ENCODE measurements around the gene SMIM11. TPM values are rescaled to one million over a fixed set of nuclear protein-coding genes. Genes with fewer than 3 reads are reported as not detected.

The SMIM11 gene
- total and polyA plus RNA-seq, 2 of the 8 experiments (the other 6 are each of a cell fraction or from before 2014, with no cell fraction given): 1.0 to 3.2 TPM

DNA sequence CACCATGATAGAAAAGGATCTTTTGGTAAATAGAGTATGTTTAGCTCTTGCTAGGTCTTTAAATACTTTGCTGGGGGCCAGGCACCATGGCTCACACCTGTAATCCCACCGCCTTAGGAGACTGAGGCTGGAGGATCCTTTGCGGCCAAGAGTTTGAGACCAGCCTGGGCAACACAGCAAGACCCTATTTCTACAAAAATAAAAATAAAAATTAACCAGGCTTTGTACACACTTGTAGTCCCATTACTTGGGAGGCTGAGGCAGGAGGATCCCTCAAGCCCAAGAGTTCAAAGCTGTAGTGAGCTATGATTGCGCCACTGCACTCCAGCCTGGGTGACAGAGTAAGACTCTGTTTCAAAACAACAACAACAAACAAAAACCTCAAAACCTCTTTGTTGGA lies 12.6 kb upstream of the SMIM11 start:
- no peak for FAIRE-seq
- TF ChIP-seq RBBP5 (IDR thresholded peaks at IDR 0.05; ENCODE audit: borderline replicate concordance, low read depth, low read length) (no peak), CREB1 (IDR thresholded peaks at IDR 0.05) (no peak), POLR2AphosphoS5 (IDR thresholded peaks at IDR 0.05; ENCODE audit: low read depth, low read length) (no peak)

More for the DNA sequence above, 12.6 kb upstream of the SMIM11 start:
- no peak overlapping the region for H2BK5ac ChIP-seq (ENCODE audit: low read depth, low read length)
- ChIA-PET POLR2A (ENCODE audit: partially characterized antibody) (no interaction called here), CTCF (ENCODE audit: partially characterized antibody) (interaction anchor here (0.5 to 1.9 kb wide), 28 partner anchors 8 to 1435 kb away, joined by 3 to 7 read pairs (median 4); partner anchors contain the start of gene KCNE1)
- no peak overlapping the region for H2BK20ac ChIP-seq (ENCODE audit: low read length)
- H4K20me1 ChIP-seq (replicated peaks in 1 of 2; ENCODE audit: control insufficient read depth in 1 of 2, insufficient read depth in 2 of 2, low read length in 2 of 2): no peaks in the 10 kb centered on the region
- no peaks in the 10 kb centered on the region for H3K9me3 ChIP-seq (ENCODE audit: insufficient read depth in 2 of 2, low read depth in 1 of 2, low read length in 1 of 2)
- H3K79me2 ChIP-seq (ENCODE audit: control insufficient read depth in 1 of 2, insufficient read depth in 2 of 2, low read length in 2 of 2): no peaks in the 10 kb centered on the region
- no peak overlapping the region for H3K23ac ChIP-seq (ENCODE audit: insufficient read length)
- H3K4me3 ChIP-seq (ENCODE audit: extremely low read depth in 1 of 4, insufficient read depth in 2 of 4, low read depth in 3 of 4, low read length in 4 of 4): no peak overlapping the region
- H2BK12ac ChIP-seq (ENCODE audit: low read depth, low read length): no peak overlapping the region
- H3K4ac ChIP-seq (replicated peaks; ENCODE audit: insufficient read length, low read depth, low read length): no peak overlapping the region
- H3K27ac ChIP-seq (ENCODE audit: low read depth, low read length): no peak overlapping the region
- no peak overlapping the region for H3K14ac ChIP-seq (ENCODE audit: insufficient read length)
- no peak overlapping the region for H2BK15ac ChIP-seq (ENCODE audit: low read length)
- no peak overlapping the region for H4K5ac ChIP-seq (ENCODE audit: insufficient read length, low read depth, low read length)
- peaks cover 0 to under 1% (median 0%) of the 10 kb centered on the region in 4 experiments; a peak in 2 of 7 replicates for H3K4me1 ChIP-seq (replicated peaks in 1 of 4; ENCODE audit: control insufficient read depth in 3 of 4, insufficient read depth in 4 of 4, low read length in 3 of 4)
- H3K36me3 ChIP-seq (ENCODE audit: control insufficient read depth in 2 of 4, insufficient read depth in 4 of 4, low read length in 3 of 4): no peaks in the 10 kb centered on the region
- no peak overlapping the region for H2BK120ac ChIP-seq (replicated peaks; ENCODE audit: low read depth, low read length)
- 96% methylated on average over 3 of the region's 3 CpGs; no CpG with 5 or more reads in 1 of the 2 experiments for WGBS, 2 experiments (ENCODE audit: extremely low coverage in 1 of 2, insufficient coverage in 1 of 2, insufficient read length in 1 of 2, insufficient replicate concordance in 2 of 2, low coverage in 1 of 2, low lambda C conversion rate in 2 of 2, missing lambda C conversion rate in 1 of 2)
- no peaks in the 10 kb centered on the region for H3K23me2 ChIP-seq (ENCODE audit: low read depth, low read length)
- no peak overlapping the region for H4K91ac ChIP-seq (replicated peaks; ENCODE audit: insufficient read length, low read length)
- peak in 1 of 2 experiments; percentile 10 for DNase-seq (ENCODE audit: low read depth in 1 of 2, low spot score in 2 of 2)
- no peak overlapping the region for H2AFZ ChIP-seq (ENCODE audit: low read length)
- no peak overlapping the region for H3K56ac ChIP-seq (replicated peaks; ENCODE audit: insufficient read length, low read depth, low read length)
- no peak overlapping the region for H3K18ac ChIP-seq (ENCODE audit: extremely low read depth, low read length)
- no peak overlapping the region for H2AK5ac ChIP-seq (ENCODE audit: low read depth, low read length)
- no peak overlapping the region for H4K8ac ChIP-seq (ENCODE audit: extremely low read depth, insufficient read depth, low read length)
- no peak overlapping the region for H3K9ac ChIP-seq (replicated peaks in 1 of 4; ENCODE audit: extremely low read depth in 1 of 4, low read depth in 3 of 4, low read length in 3 of 4)
- H3K4me2 ChIP-seq (ENCODE audit: insufficient read depth in 1 of 2, low read depth in 2 of 2, low read length in 2 of 2): no peak overlapping the region
- H3K79me1 ChIP-seq (ENCODE audit: low read depth, low read length): no peaks in the 10 kb centered on the region
- no peaks in the 10 kb centered on the region for H3K27me3 ChIP-seq (replicated peaks in 1 of 4; ENCODE audit: control insufficient read depth in 3 of 4, extremely low read depth in 1 of 4, insufficient read depth in 3 of 4, low read length in 3 of 4)

All from H1 (cell line).